HEK293 (cell line): ENCODE measurements around the gene HIP1.
"Not testable (repeated sequence)": the region's sequence is repeated elsewhere in the genome, so short reads cannot be mapped to it uniquely, and the experiment has no call there.

Experiments used
- CTCF ChIA-PET: fragments of 350-600 bp; formaldehyde crosslinking; extraction: SDS; loops from one replicate; lab custom pipeline; 2021; ENCODE audit warnings: antibody characterized with exemption; lab: Yijun Ruan, JAX
- POLR2A ChIA-PET: fragments of 300-600 bp; formaldehyde crosslinking; extraction: SDS; loops from one replicate; lab custom pipeline; 2020; ENCODE audit warnings: antibody characterized with exemption, inconsistent platforms; lab: Yijun Ruan, JAX
- H3K27ac ChIP-seq: fragments of 200-500 bp; sonication (Bioruptor generic); 2 replicates; pipeline ENCODE4 v1.5.1; 2014; ENCODE audit warnings: low read depth, low read length, control low read depth, inconsistent platforms; ENCODE audit errors: extremely low read depth
- H3K36me3 ChIP-seq, 2 experiments: fragments of 200-500 bp in 1 of 2; sonication (Bioruptor generic) in 1 of 2; 1 replicate in 1 of 2; 2 replicates in 1 of 2; pipeline ENCODE4 v1.5.1; 2014 to 2017; ENCODE audit warnings: inconsistent platforms in 2 of 2, low read length in 2 of 2; ENCODE audit not compliant: control insufficient read depth in 2 of 2, insufficient read depth in 1 of 2
- H3K4me1 ChIP-seq: fragments of 200-500 bp; sonication (Bioruptor generic); 2 replicates; pipeline ENCODE4 v1.5.1; 2014; ENCODE audit warnings: mild to moderate bottlenecking, low read length, inconsistent platforms; ENCODE audit not compliant: control insufficient read depth, insufficient read depth
- H3K4me3 ChIP-seq: 2 replicates; pipeline ENCODE4 v1.5.1; 2011; ENCODE audit warnings: low read depth, mild to moderate bottlenecking, control low read depth, low read length, moderate library complexity
- H3K9me3 ChIP-seq: fragments of 200-500 bp; sonication (Bioruptor generic); 2 replicates; pipeline ENCODE4 v1.5.1; 2014; ENCODE audit warnings: low read depth, low read length, inconsistent platforms; ENCODE audit not compliant: control insufficient read depth, insufficient read depth
- CTCF ChIP-seq: fragments of 450-650 bp; formaldehyde crosslinking; IDR thresholded peaks from 2 replicates; pipeline ENCODE4 v1.5.1; 2016; ENCODE audit warnings: missing biosample characterization, missing genetic modification characterization
- GLI2 ChIP-seq: fragments of 450-650 bp; formaldehyde crosslinking; IDR thresholded peaks from 2 replicates; pipeline ENCODE4; 2017; ENCODE audit warnings: missing biosample characterization, missing genetic modification characterization, low read depth, borderline replicate concordance
- INSM2 ChIP-seq: fragments of 450-650 bp; formaldehyde crosslinking; IDR thresholded peaks from 2 replicates; pipeline ENCODE4 v1.5.1; 2016; ENCODE audit warnings: missing biosample characterization, missing genetic modification characterization
- OSR2 ChIP-seq: fragments of 450-650 bp; formaldehyde crosslinking; IDR thresholded peaks from 2 replicates; pipeline ENCODE4 v1.5.1; 2016; ENCODE audit warnings: missing biosample characterization, missing genetic modification characterization
- REPIN1 ChIP-seq: fragments of 450-650 bp; formaldehyde crosslinking; IDR thresholded peaks from 2 replicates; pipeline ENCODE4 v1.5.1; 2017; ENCODE audit warnings: missing biosample characterization, missing genetic modification characterization, low read depth
- SP2 ChIP-seq: fragments of 450-650 bp; formaldehyde crosslinking; IDR thresholded peaks from 2 replicates; pipeline ENCODE4 v1.5.1; 2016; ENCODE audit warnings: missing biosample characterization, missing genetic modification characterization
- TRIM28 ChIP-seq: IDR thresholded peaks from 2 replicates; pipeline ENCODE4 v1.6.1; 2011; ENCODE audit warnings: low read length, control low read depth, borderline replicate concordance
- YY1 ChIP-seq: fragments of 450-650 bp; formaldehyde crosslinking; IDR thresholded peaks from 2 replicates; pipeline ENCODE4 v1.5.1; 2018; ENCODE audit warnings: missing biosample characterization, missing genetic modification characterization
- ZBTB1 ChIP-seq: fragments of 450-650 bp; formaldehyde crosslinking; IDR thresholded peaks from 2 replicates; pipeline ENCODE4 v1.5.1; 2016; ENCODE audit warnings: missing biosample characterization, missing genetic modification characterization
- ZBTB44 ChIP-seq: fragments of 450-650 bp; IDR thresholded peaks from 2 replicates; pipeline ENCODE4 v1.5.1; 2018; ENCODE audit warnings: missing biosample characterization, mild to moderate bottlenecking, missing genetic modification characterization
- ZFHX2 ChIP-seq: fragments of 450-650 bp; formaldehyde crosslinking; conservative IDR thresholded peaks from 2 replicates; pipeline ENCODE4 v1.5.1; 2016; ENCODE audit warnings: missing biosample characterization, missing genetic modification characterization
- ZNF155 ChIP-seq: fragments of 450-650 bp; formaldehyde crosslinking; IDR thresholded peaks from 2 replicates; pipeline ENCODE4 v1.5.1; 2016; ENCODE audit warnings: missing biosample characterization, missing genetic modification characterization
- ZNF157 ChIP-seq: fragments of 450-650 bp; formaldehyde crosslinking; IDR thresholded peaks from 2 replicates; pipeline ENCODE4 v1.5.1; 2016; ENCODE audit warnings: missing biosample characterization, missing genetic modification characterization
- ZNF501 ChIP-seq: fragments of 450-650 bp; formaldehyde crosslinking; IDR thresholded peaks from 2 replicates; pipeline ENCODE4 v1.5.1; 2016; ENCODE audit warnings: missing biosample characterization, missing genetic modification characterization
- ZNF510 ChIP-seq: fragments of 450-650 bp; formaldehyde crosslinking; IDR thresholded peaks from 2 replicates; pipeline ENCODE4 v1.5.1; 2018; ENCODE audit warnings: mild to moderate bottlenecking, missing genetic modification characterization, missing biosample characterization; ENCODE audit not compliant: insufficient replicate concordance
- ZNF514 ChIP-seq: fragments of 450-650 bp; formaldehyde crosslinking; IDR thresholded peaks from 2 replicates; pipeline ENCODE4 v1.5.1; 2016; ENCODE audit warnings: missing biosample characterization, missing genetic modification characterization
- ZNF561 ChIP-seq: fragments of 450-650 bp; IDR thresholded peaks from 2 replicates; pipeline ENCODE4 v1.5.1; 2018; ENCODE audit warnings: missing biosample characterization, missing genetic modification characterization, borderline replicate concordance
- ZNF571 ChIP-seq: fragments of 450-650 bp; formaldehyde crosslinking; IDR thresholded peaks from 2 replicates; pipeline ENCODE4 v1.5.0; 2017; ENCODE audit warnings: missing biosample characterization, missing genetic modification characterization
- ZNF623 ChIP-seq: fragments of 450-650 bp; formaldehyde crosslinking; IDR thresholded peaks from 2 replicates; pipeline ENCODE4 v1.5.1; 2016; ENCODE audit warnings: missing biosample characterization, missing genetic modification characterization
- ZNF645 ChIP-seq: fragments of 450-650 bp; formaldehyde crosslinking; IDR thresholded peaks from 2 replicates; pipeline ENCODE4; 2016; ENCODE audit warnings: missing biosample characterization, missing genetic modification characterization
- ZNF785 ChIP-seq: fragments of 450-650 bp; formaldehyde crosslinking; IDR thresholded peaks from 2 replicates; pipeline ENCODE4 v1.5.1; 2016; ENCODE audit warnings: missing biosample characterization, missing genetic modification characterization
- ZSCAN5A ChIP-seq: fragments of 450-650 bp; formaldehyde crosslinking; IDR thresholded peaks from 2 replicates; pipeline ENCODE4 v1.5.1; 2016; ENCODE audit warnings: missing biosample characterization, missing genetic modification characterization

Gene HIP1

GRCh38 chr7:75595766-75596165 is 143.0 kb downstream of the HIP1 start:
- CTCF ChIA-PET: interaction anchor here (1.0 kb wide), 1 partner anchor 425 kb away, joined by 3 read pairs; no protein-coding TSS in a partner anchor
- Histone ChIP-seq H3K27ac (no peak overlapping the region), H3K9me3 (no peaks in the 10 kb centered on the region), H3K36me3 (peaks cover 0 to 7% of the 10 kb centered on the region in 2 experiments; a peak in 1 of 3 replicates), H3K4me3 (no peak overlapping the region), H3K4me1 (no peaks in the 10 kb centered on the region)
- TF ChIP-seq ZNF623 (tag by site-specific recombination) (no peak), ZNF510 (tag by site-specific recombination) (no peak), ZNF785 (tag by site-specific recombination) (no peak), ZBTB44 (no peak), INSM2 (no peak), ZSCAN5A (no peak), ZFHX2 (tag by site-specific recombination) (no peak)
- POLR2A ChIA-PET: no interaction called here

GRCh38 chr7:75593500-75594184 is 145.1 kb downstream of the HIP1 start:
- POLR2A ChIA-PET, CTCF ChIA-PET, H3K9me3 ChIP-seq: not testable (repeated sequence)

GRCh38 chr7:75591467-75592255 is 147.1 kb downstream of the HIP1 start:
- POLR2A ChIA-PET: interaction anchor here (0.6 kb wide), 1 partner anchor 52 kb away, joined by 3 read pairs; no protein-coding TSS in a partner anchor
- Histone ChIP-seq H3K4me1 (no peaks in the 10 kb centered on the region), H3K27ac (no peak overlapping the region), H3K9me3 (no peaks in the 10 kb centered on the region), H3K4me3 (no peak overlapping the region), H3K36me3 (peaks cover 0 to 8% of the 10 kb centered on the region in 2 experiments; a peak in 2 of 3 replicates)
- CTCF ChIA-PET: interaction anchor here (0.6 kb wide), 1 partner anchor 1131 kb away, joined by 5 read pairs; no protein-coding TSS in a partner anchor
- no peak for TF ChIP-seq YY1
- TF ChIP-seq OSR2 (tag by site-specific recombination): no peak
- TF ChIP-seq ZBTB1 (tag by site-specific recombination): no peak
- no peak for TF ChIP-seq ZNF501 (tag by site-specific recombination)
- no peak for TF ChIP-seq ZNF561 (tag by site-specific recombination)
- TF ChIP-seq ZNF571: no peak
- TF ChIP-seq ZNF645 (tag by site-specific recombination): no peak
- TF ChIP-seq ZNF514 (tag by site-specific recombination): no peak
- TF ChIP-seq GLI2 (tag by site-specific recombination): no peak
- no peak for TF ChIP-seq ZNF155 (tag by site-specific recombination)
- TF ChIP-seq SP2 (tag by site-specific recombination): no peak
- TF ChIP-seq CTCF: no peak
- no peak for TF ChIP-seq ZNF157 (tag by site-specific recombination)
- no peak for TF ChIP-seq TRIM28
- TF ChIP-seq REPIN1 (tag by site-specific recombination): no peak

More at GRCh38 chr7:75593500-75594184, 145.1 kb downstream of the HIP1 start:
- not testable (repeated sequence) for H3K36me3 ChIP-seq, H3K4me3 ChIP-seq, H3K4me1 ChIP-seq, H3K27ac ChIP-seq
